Endothelial cell of umbilical vein (primary cell): Measurements from ENCODE around the gene DUSP22. TPM values are rescaled to one million over a fixed set of nuclear protein-coding genes. Genes with fewer than 3 reads are reported as not detected.

ENCODE experiments used
- BruUV-seq: library from RNA; stranded (reverse); fragments of 400-500 nt; replicated peaks from 2 replicates; lab custom pipeline; 2021; lab: Mats Ljungman, UMichigan
- CTCF ChIA-PET: fragments of 300-600, 350-600 bp; sonication (Branson Sonifier 250); formaldehyde crosslinking; loops from one replicate; lab custom pipeline; 2021; ENCODE audit warnings: antibody characterized with exemption, inconsistent platforms; lab: Charles Lee
- POLR2A ChIA-PET: fragments of 300-600, 350-600 bp; sonication (Branson Sonifier 250); formaldehyde crosslinking; loops from one replicate; lab custom pipeline; 2021; ENCODE audit warnings: antibody characterized with exemption, inconsistent platforms; lab: Charles Lee
- DNase-seq: peaks from one replicate; pipeline ENCODE4 v3.0.0-alpha.2; 2011; ENCODE audit warnings: low read depth, low spot score
- FAIRE-seq: peaks from 2 replicates; lab custom pipeline; 2011; peaks lifted over from hg19 to GRCh38; lab: Jason Lieb, UNC
- H2AFZ ChIP-seq: 2 replicates; pipeline ENCODE4 v1.6.0; 2012; ENCODE audit warnings: low read depth, low read length, control low read depth, inconsistent platforms
- H3K27ac ChIP-seq: 2 replicates; pipeline ENCODE4 v1.5.1; 2011; ENCODE audit warnings: low read depth, mild to moderate bottlenecking, control low read depth, low read length, moderate library complexity; ENCODE audit not compliant: insufficient read depth
- H3K27me3 ChIP-seq, 2 experiments: 2 replicates each; pipeline versions ENCODE4 v1.6.0 to v1.6.1; 2011; ENCODE audit warnings: low read length in 2 of 2, mixed read lengths in 1 of 2; ENCODE audit not compliant: control insufficient read depth in 2 of 2, insufficient read depth in 2 of 2
- H3K36me3 ChIP-seq, 2 experiments: 2 replicates in 1 of 2; 3 replicates in 1 of 2; pipeline ENCODE4 v1.5.1; 2011; ENCODE audit warnings: low read length in 2 of 2, mild to moderate bottlenecking in 1 of 2, moderate library complexity in 1 of 2; ENCODE audit not compliant: control insufficient read depth in 2 of 2, insufficient read depth in 2 of 2; ENCODE audit errors: extremely low read depth in 1 of 2
- H3K4me1 ChIP-seq: 3 replicates; pipeline ENCODE4 v1.5.1; 2011; ENCODE audit warnings: mild to moderate bottlenecking, low read length; ENCODE audit not compliant: control insufficient read depth, insufficient read depth; ENCODE audit errors: extremely low read depth
- H3K4me2 ChIP-seq: 2 replicates; pipeline ENCODE4 v1.6.1; 2011; ENCODE audit warnings: low read length, control low read depth, mixed read lengths; ENCODE audit not compliant: insufficient read depth
- H3K4me3 ChIP-seq, 3 experiments: fragments of 200-600 bp in 1 of 3; sonication (generic), shearing (Covaris generic) in 1 of 3; replicated peaks in 1 of 3; 2 replicates each; pipeline ENCODE4 v1.5.1; 2011 to 2016; ENCODE audit warnings: control low read depth in 3 of 3, low read length in 3 of 3, mild to moderate bottlenecking in 2 of 3, inconsistent platforms in 1 of 3, low read depth in 1 of 3, moderate library complexity in 1 of 3; ENCODE audit not compliant: insufficient read depth in 1 of 3
- H3K79me2 ChIP-seq: 2 replicates; pipeline ENCODE4 v1.6.0; 2012; ENCODE audit warnings: low read length, inconsistent platforms; ENCODE audit not compliant: control insufficient read depth, insufficient read depth
- H3K9ac ChIP-seq: replicated peaks from 2 replicates; pipeline ENCODE3; 2011; ENCODE audit warnings: low read length, control low read depth; ENCODE audit not compliant: insufficient read depth; ENCODE audit errors: extremely low read depth
- H3K9me1 ChIP-seq: replicated peaks from 3 replicates; pipeline ENCODE4 v1.6.0; 2011; ENCODE audit warnings: mild to moderate bottlenecking, low read length; ENCODE audit not compliant: control insufficient read depth, insufficient read depth; ENCODE audit errors: extremely low read depth
- H3K9me3 ChIP-seq: replicated peaks from 2 replicates; pipeline ENCODE4 v1.5.1; 2012; ENCODE audit warnings: low read length, inconsistent platforms; ENCODE audit not compliant: control insufficient read depth, insufficient read depth
- H4K20me1 ChIP-seq: replicated peaks from 2 replicates; pipeline ENCODE3; 2011; ENCODE audit warnings: mild to moderate bottlenecking, low read length; ENCODE audit not compliant: control insufficient read depth, insufficient read depth; ENCODE audit errors: extremely low read depth
- CTCF ChIP-seq, 2 donors: IDR thresholded peaks; 1 replicate in 1 of 2; 2 replicates in 1 of 2; pipeline ENCODE4 v1.5.1; 2011; ENCODE audit warnings: low read length in 2 of 2, mild to moderate bottlenecking in 2 of 2, moderate library complexity in 2 of 2, control low read depth in 1 of 2, inconsistent platforms in 1 of 2, low read depth in 1 of 2; ENCODE audit not compliant: insufficient read depth in 1 of 2; ENCODE audit errors: extremely low read depth in 1 of 2
- EZH2 ChIP-seq: IDR thresholded peaks from 2 replicates; pipeline ENCODE4 v1.6.1; 2012; ENCODE audit warnings: borderline replicate concordance, low read depth, mild to moderate bottlenecking, moderate library complexity, low read length, inconsistent platforms; ENCODE audit not compliant: severe bottlenecking
- FOS ChIP-seq: IDR thresholded peaks from 2 replicates; pipeline ENCODE4 v1.6.1; 2011; ENCODE audit warnings: mild to moderate bottlenecking, low read length, moderate library complexity, borderline replicate concordance; ENCODE audit not compliant: insufficient read depth
- GATA2 ChIP-seq: IDR thresholded peaks from 2 replicates; pipeline ENCODE4 v1.7.0; 2011; ENCODE audit warnings: low read depth, mild to moderate bottlenecking, moderate library complexity, mixed read lengths, low read length; ENCODE audit not compliant: insufficient read length, insufficient read depth
- POLR2AphosphoS5 ChIP-seq: IDR thresholded peaks from 2 replicates; pipeline ENCODE4 v1.6.1; 2012; ENCODE audit warnings: low read depth, mild to moderate bottlenecking, control low read depth, low read length, moderate library complexity; ENCODE audit not compliant: insufficient read depth
- dilution Hi-C: fragments of 300-500 bp; cut with MboI; formaldehyde crosslinking; loops from one replicate; pipeline ENCODE4 v1.15.0; 2019; ENCODE audit warnings: low sequenced_read_pairs; ENCODE audit not compliant: extremely low pct_ligation_motif_present
- intact Hi-C: fragments of 100-400 bp; cut with micrococcal nuclease; formaldehyde crosslinking; loops from one replicate; pipeline ENCODE4 v1.10.0; 2022
- polyA plus RNA-seq, 4 experiments: library from polyadenylated mRNA; depleted of rRNA in 3 of 4; stranded (reverse) in 3 of 4; unstranded in 1 of 4; fragments of >200 nt; gene quantifications; 2 replicates each; pipeline versions ENCODE4 v1.2.1 to v1.2.3, GENCODE V29; 2011 to 2012; ENCODE audit warnings: missing spikeins in 1 of 4
- total RNA-seq: library from RNA; stranded (reverse); gene quantifications from 2 replicates; pipeline ENCODE4 v1.2.3, GENCODE V29; 2021

DUSP22 gene
- total and polyA plus RNA-seq, 2 donors (not counting 3 experiments of a cell fraction or from before 2014, with no cell fraction given): 23.2 to 33.9 TPM

- DNase-seq: no peak
- H3K27ac ChIP-seq: no peak overlapping the region
- H3K36me3 ChIP-seq: peaks cover 0 to 3% of the 10 kb centered on the region in 2 experiments
- no peak overlapping the region for H2AFZ ChIP-seq
- H3K79me2 ChIP-seq: no peaks in the 10 kb centered on the region
- dilution Hi-C loops: no loop called here
- no peaks in the 10 kb centered on the region for H3K9me3 ChIP-seq
- no peaks in the 10 kb centered on the region for H4K20me1 ChIP-seq
- no peak overlapping the region for H3K9ac ChIP-seq
- intact Hi-C loops: no loop called here
- no peaks in the 10 kb centered on the region for H3K9me1 ChIP-seq
- CTCF ChIA-PET: interaction anchor here (1.2 kb wide), 1 partner anchor 9 kb away, joined by 3 read pairs; no protein-coding TSS in a partner anchor
- no peaks in the 10 kb centered on the region for H3K4me1 ChIP-seq
- H3K4me2 ChIP-seq: no peak overlapping the region
- no TSS peak for BruUV-seq
- no peak for FAIRE-seq
- TF ChIP-seq POLR2AphosphoS5: no peak
- no peak for TF ChIP-seq GATA2
- no peak for TF ChIP-seq FOS
- no peak for TF ChIP-seq CTCF (IDR thresholded peaks at IDR 0.05; ENCODE audit: extremely low read depth in 1 of 2, insufficient read depth in 1 of 2, low read depth in 1 of 2, low read length in 2 of 2)
- no peak for TF ChIP-seq EZH2
- no peak overlapping the region for H3K4me3 ChIP-seq
- POLR2A ChIA-PET: no interaction called here
- H3K27me3 ChIP-seq: no peaks in the 10 kb centered on the region
Observed at GRCh38 chr6:340186-340955, 48.1 kb downstream of the DUSP22 start.
